Parathyroid adenoma (tissue), 2 donors: Measurements from ENCODE around the gene CKAP4.

Source experiments
- H2AFZ ChIP-seq: fragments of 300-600 bp; sonication (generic); one replicate; pipeline ENCODE4 v1.7.0; 2017; ENCODE audit warnings: antibody characterized with exemption, mild to moderate bottlenecking
- H3K27ac ChIP-seq: fragments of 300-600 bp; sonication (generic); one replicate; pipeline ENCODE4 v1.7.0; 2017
- H3K27me3 ChIP-seq: fragments of 300-600 bp; sonication (generic); one replicate; pipeline ENCODE4 v1.7.0; 2017; ENCODE audit warnings: low read length; ENCODE audit not compliant: control insufficient read depth, insufficient read depth
- H3K36me3 ChIP-seq: fragments of 300-600 bp; sonication (generic); one replicate; pipeline ENCODE4 v1.7.0; 2017; ENCODE audit warnings: low read length; ENCODE audit not compliant: control insufficient read depth, insufficient read depth
- H3K4me1 ChIP-seq: fragments of 300-600 bp; sonication (generic); one replicate; pipeline ENCODE4 v1.7.0; 2017; ENCODE audit warnings: control low read depth
- H3K4me2 ChIP-seq: fragments of 300-600 bp; sonication (generic); one replicate; pipeline ENCODE4 v1.7.0; 2017; ENCODE audit warnings: low read length
- H3K4me3 ChIP-seq: fragments of 300-600 bp; sonication (generic); one replicate; pipeline ENCODE4 v1.7.0; 2017; ENCODE audit warnings: low read depth, low read length
- H3K79me2 ChIP-seq: fragments of 300-600 bp; sonication (generic); one replicate; pipeline ENCODE4 v1.7.0; 2017; ENCODE audit warnings: control low read depth
- H3K9ac ChIP-seq: fragments of 300-600 bp; sonication (generic); one replicate; pipeline ENCODE4 v1.7.0; 2017; ENCODE audit warnings: mild to moderate bottlenecking
- H3K9me3 ChIP-seq: fragments of 300-600 bp; sonication (generic); one replicate; pipeline ENCODE4 v1.7.0; 2017; ENCODE audit warnings: low read length; ENCODE audit not compliant: control insufficient read depth
- CTCF ChIP-seq: fragments of 300-600 bp; sonication (generic); IDR thresholded peaks from one replicate; pipeline ENCODE4 v1.7.0; 2017; ENCODE audit warnings: antibody characterized with exemption, mild to moderate bottlenecking
- donor health status: primary hyperparathyroidism.

Gene CKAP4

GRCh38 chr12:106205208-106206069 lies 42.4 kb downstream of the CKAP4 start:
- peak; percentile 86 for TF ChIP-seq CTCF
- no peaks in the 10 kb centered on the region for H3K36me3 ChIP-seq
- no peaks in the 10 kb centered on the region for H3K79me2 ChIP-seq
- H3K9me3 ChIP-seq, result no peaks in the 10 kb centered on the region
- H2AFZ ChIP-seq, result peak overlapping the region; percentile 34
- peaks cover 26% of the 10 kb centered on the region for H3K4me1 ChIP-seq
- H3K27me3 ChIP-seq, result no peaks in the 10 kb centered on the region
- H3K4me2 ChIP-seq, result no peak overlapping the region
- H3K27ac ChIP-seq, result peak overlapping the region; percentile 57
- no peak overlapping the region for H3K4me3 ChIP-seq
- no peak overlapping the region for H3K9ac ChIP-seq

- Histone ChIP-seq H3K27ac (peak overlapping the region; percentile 57), H3K36me3 (no peaks in the 10 kb centered on the region), H3K9ac (no peak overlapping the region), H3K4me1 (peaks cover 35% of the 10 kb centered on the region), H3K79me2 (no peaks in the 10 kb centered on the region), H3K4me2 (no peak overlapping the region), H3K27me3 (no peaks in the 10 kb centered on the region), H3K9me3 (no peaks in the 10 kb centered on the region), H2AFZ (no peak overlapping the region), H3K4me3 (no peak overlapping the region)
- TF ChIP-seq CTCF, result no peak
Measured at GRCh38 chr12:106204312-106204711, 43.5 kb downstream of the CKAP4 start.

- H2AFZ ChIP-seq, result no peak overlapping the region
- no peak for TF ChIP-seq CTCF
- no peaks in the 10 kb centered on the region for H3K79me2 ChIP-seq
- no peak overlapping the region for H3K4me3 ChIP-seq
- no peaks in the 10 kb centered on the region for H3K27me3 ChIP-seq
- no peaks in the 10 kb centered on the region for H3K36me3 ChIP-seq
- H3K27ac ChIP-seq, result peak overlapping the region; percentile 97
- no peaks in the 10 kb centered on the region for H3K9me3 ChIP-seq
- no peak overlapping the region for H3K9ac ChIP-seq
- H3K4me1 ChIP-seq, result peaks cover 84% of the 10 kb centered on the region
- H3K4me2 ChIP-seq, result no peak overlapping the region
Measured at GRCh38 chr12:106197906-106198623, 49.8 kb downstream of the CKAP4 start.

- H3K4me2 ChIP-seq, result peak overlapping the region; percentile 67
- H3K36me3 ChIP-seq, result no peaks in the 10 kb centered on the region
- H2AFZ ChIP-seq, result no peak overlapping the region
- peak overlapping the region; percentile 97 for H3K27ac ChIP-seq
- H3K9ac ChIP-seq, result no peak overlapping the region
- TF ChIP-seq CTCF, result no peak
- no peaks in the 10 kb centered on the region for H3K9me3 ChIP-seq
- H3K4me1 ChIP-seq, result peaks cover 93% of the 10 kb centered on the region
- H3K4me3 ChIP-seq, result peak overlapping the region; percentile 36
- H3K27me3 ChIP-seq, result no peaks in the 10 kb centered on the region
- no peaks in the 10 kb centered on the region for H3K79me2 ChIP-seq
Measured at GRCh38 chr12:106195621-106196027, 52.2 kb downstream of the CKAP4 start.
